ENCODE measurements around the gene SCFD2.
"Not testable (repeated sequence)": the region's sequence is repeated elsewhere in the genome, so short reads cannot be mapped to it uniquely, and the experiment has no call there.

- TF ChIP-seq NFRKB (IDR thresholded peaks at IDR 0.05); LEF1 (IDR thresholded peaks at IDR 0.05; ENCODE audit: borderline replicate concordance); L3MBTL2 (conservative IDR thresholded peaks at IDR 0.05); PKNOX1 (IDR thresholded peaks at IDR 0.05); FOXK2 (IDR thresholded peaks at IDR 0.05): not testable (repeated sequence)
Measured at GRCh38 chr4:53255986-53256385, 109.9 kb downstream of the SCFD2 start.
